ENCODE results near the gene DCLRE1A.

DCLRE1A gene

DNA sequence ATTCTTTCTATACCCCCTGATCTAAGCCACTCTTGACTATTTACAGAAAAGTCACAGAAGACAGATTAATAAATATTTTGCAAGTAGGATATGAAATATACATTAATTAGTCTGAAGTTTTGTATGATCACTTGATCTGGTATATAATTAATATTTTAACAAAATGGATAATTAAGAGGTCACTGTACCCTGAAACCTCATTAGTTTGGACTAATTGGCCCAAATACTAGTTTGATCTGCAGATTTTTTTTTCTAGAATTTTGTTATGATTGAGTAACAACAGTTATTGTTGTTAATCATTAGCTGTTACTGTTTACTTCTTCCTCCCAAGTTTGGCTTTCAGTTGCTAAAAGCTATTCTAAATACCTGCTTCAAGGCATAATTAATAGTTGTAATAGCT, 3.3 kb upstream of the DCLRE1A start:
- TF ChIP-seq, protein P1, sequence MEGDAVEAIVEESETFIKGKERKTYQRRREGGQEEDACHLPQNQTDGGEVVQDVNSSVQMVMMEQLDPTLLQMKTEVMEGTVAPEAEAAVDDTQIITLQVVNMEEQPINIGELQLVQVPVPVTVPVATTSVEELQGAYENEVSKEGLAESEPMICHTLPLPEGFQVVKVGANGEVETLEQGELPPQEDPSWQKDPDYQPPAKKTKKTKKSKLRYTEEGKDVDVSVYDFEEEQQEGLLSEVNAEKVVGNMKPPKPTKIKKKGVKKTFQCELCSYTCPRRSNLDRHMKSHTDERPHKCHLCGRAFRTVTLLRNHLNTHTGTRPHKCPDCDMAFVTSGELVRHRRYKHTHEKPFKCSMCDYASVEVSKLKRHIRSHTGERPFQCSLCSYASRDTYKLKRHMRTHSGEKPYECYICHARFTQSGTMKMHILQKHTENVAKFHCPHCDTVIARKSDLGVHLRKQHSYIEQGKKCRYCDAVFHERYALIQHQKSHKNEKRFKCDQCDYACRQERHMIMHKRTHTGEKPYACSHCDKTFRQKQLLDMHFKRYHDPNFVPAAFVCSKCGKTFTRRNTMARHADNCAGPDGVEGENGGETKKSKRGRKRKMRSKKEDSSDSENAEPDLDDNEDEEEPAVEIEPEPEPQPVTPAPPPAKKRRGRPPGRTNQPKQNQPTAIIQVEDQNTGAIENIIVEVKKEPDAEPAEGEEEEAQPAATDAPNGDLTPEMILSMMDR (IDR thresholded peaks at IDR 0.05) = no peak

DNA sequence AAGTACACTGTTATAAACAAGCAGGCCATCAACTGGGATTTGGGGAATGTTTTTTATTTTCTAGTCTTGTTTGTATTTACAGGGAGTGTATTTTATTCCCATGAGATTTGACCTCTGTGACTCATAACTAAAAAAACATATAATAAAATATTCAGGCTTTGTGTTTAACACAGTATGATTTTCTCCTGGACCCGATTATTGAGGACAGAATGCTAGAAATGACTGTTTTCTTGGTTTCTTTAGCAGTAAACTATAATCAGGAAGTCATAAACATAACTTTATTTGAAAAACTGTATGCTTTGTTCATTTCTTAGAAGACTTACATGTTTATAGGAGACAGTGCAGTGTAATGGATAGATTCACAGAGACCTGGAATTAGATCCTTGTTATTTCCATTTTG, 2.7 kb upstream of the DCLRE1A start:
- Histone ChIP-seq H3K27me3 (no peaks in the 10 kb centered on the region), H3K4me3 (ENCODE audit: low read depth in 1 of 2, low read length in 1 of 2) (no peak overlapping the region), H3K36me3 (no peaks in the 10 kb centered on the region), H3K9me3 (no peaks in the 10 kb centered on the region), H3K4me1 (ENCODE audit: control insufficient read depth in 1 of 2, insufficient read depth in 1 of 2, low read depth in 1 of 2, low read length in 1 of 2) (peaks cover 22 to 32% of the 10 kb centered on the region in 2 experiments), H3K27ac (no peak overlapping the region)
- TF ChIP-seq, protein P1 (IDR thresholded peaks at IDR 0.05) = no peak

More for the DNA sequence above, 3.3 kb upstream of the DCLRE1A start:
- Histone ChIP-seq H3K4me1 (ENCODE audit: control insufficient read depth in 1 of 2, insufficient read depth in 1 of 2, low read depth in 1 of 2, low read length in 1 of 2) (peaks cover 22 to 31% of the 10 kb centered on the region in 2 experiments), H3K27ac (no peak overlapping the region), H3K4me3 (ENCODE audit: low read depth in 1 of 2, low read length in 1 of 2) (no peak overlapping the region), H3K36me3 (no peaks in the 10 kb centered on the region), H3K27me3 (no peaks in the 10 kb centered on the region), H3K9me3 (no peaks in the 10 kb centered on the region)

DNA sequence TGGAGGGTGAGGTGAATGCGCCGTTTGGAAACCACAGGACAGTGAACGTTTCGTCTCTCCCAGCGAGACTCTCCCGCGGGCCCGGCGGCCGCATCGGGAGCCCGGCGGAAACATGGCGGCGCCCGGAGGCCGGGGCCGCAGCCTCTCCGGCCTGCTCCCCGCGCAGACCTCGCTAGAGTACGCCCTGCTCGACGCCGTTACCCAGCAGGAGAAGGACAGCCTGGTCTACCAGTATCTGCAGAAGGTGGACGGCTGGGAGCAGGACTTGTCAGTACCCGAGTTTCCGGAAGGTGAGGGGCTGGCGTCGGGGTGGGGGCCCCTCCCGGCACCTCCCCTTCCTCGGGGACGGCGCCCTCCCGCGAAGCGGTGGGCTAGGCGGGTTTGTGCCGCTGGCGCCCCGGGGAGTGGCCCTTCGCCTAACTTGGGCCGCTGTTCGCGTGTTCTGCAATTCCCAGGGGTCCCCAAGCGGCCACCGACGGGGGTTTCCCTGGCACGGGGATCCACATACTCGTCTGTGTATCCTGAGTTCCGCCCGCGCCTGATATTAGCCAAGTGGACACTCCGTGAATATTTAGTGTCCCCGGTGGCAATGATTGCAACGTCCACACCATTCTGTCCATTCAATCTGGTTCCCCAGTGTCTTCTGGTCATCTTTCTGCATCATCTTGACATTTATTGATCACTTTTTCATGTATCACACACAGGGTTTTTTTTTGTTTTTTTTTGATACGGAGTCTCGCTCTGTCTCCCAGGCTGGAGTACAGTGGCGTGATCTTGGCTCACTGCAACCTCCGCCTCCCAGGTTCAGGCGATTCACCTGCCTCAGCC, 1.1 kb upstream of the DCLRE1A start:
- Histone ChIP-seq H3K36me3 (no peaks in the 10 kb centered on the region), H3K27ac (peak overlapping the region; percentile 79), H3K27me3 (no peaks in the 10 kb centered on the region), H3K4me3 (ENCODE audit: low read depth in 1 of 2, low read length in 1 of 2) (peak overlapping the region; percentile 79 to 97), H3K9me3 (no peaks in the 10 kb centered on the region), H3K4me1 (ENCODE audit: control insufficient read depth in 1 of 2, insufficient read depth in 1 of 2, low read depth in 1 of 2, low read length in 1 of 2) (peaks cover 22 to 33% of the 10 kb centered on the region in 2 experiments)
- TF ChIP-seq, protein P1 (IDR thresholded peaks at IDR 0.05) = no peak

DNA sequence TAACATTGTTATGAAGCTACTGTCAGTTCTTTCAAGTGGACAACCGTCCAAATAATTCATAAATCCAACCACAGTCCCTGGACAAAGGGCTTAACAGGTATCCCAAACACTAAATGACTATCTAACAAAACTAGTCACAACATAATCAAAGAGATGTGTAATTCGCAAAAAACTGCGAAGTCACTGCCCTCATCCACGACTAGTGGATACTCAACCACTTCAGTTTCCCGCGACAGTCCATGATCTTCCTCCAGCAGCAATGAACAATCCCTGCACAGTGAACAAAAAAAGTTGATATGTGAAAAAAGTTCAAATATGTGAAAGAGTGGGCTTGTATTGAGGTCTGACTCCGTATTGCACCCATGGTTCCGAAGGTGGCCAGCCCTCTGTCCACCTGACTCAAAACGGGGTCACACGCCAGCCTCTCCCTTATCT, 287 bp downstream of the DCLRE1A start:
- Histone ChIP-seq H3K27me3 (no peaks in the 10 kb centered on the region), H3K36me3 (no peaks in the 10 kb centered on the region), H3K4me3 (ENCODE audit: low read depth in 1 of 2, low read length in 1 of 2) (peak overlapping the region; percentile 79 to 97), H3K4me1 (ENCODE audit: control insufficient read depth in 1 of 2, insufficient read depth in 1 of 2, low read depth in 1 of 2, low read length in 1 of 2) (peaks cover 22 to 30% of the 10 kb centered on the region in 2 experiments), H3K27ac (peak overlapping the region; percentile 79), H3K9me3 (no peaks in the 10 kb centered on the region)
- TF ChIP-seq, protein P1 (IDR thresholded peaks at IDR 0.05) = no peak

DNA sequence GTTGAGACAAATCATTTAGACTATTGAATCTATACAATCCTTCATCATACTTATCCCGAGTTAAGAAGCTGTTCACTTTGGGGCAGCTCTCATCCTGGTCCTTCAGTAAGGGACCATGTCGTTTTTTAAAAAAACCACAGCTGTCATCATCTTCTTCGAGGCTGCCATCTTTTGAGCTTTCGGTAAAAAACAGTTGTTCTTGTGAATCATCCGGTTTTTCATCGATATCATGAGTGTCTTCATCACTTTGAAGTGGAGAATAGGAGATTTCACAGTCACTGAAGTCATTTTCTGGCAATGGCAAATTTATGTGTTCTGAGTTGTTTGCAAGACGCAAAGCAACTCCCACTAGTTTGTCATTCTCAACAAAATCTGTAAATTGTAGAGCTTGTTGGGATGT, 3.9 kb downstream of the DCLRE1A start:
- no peak overlapping the region for H3K27ac ChIP-seq
- TF ChIP-seq, protein P1 (IDR thresholded peaks at IDR 0.05) = no peak
- no peaks in the 10 kb centered on the region for H3K27me3 ChIP-seq
- H3K4me1 ChIP-seq (ENCODE audit: control insufficient read depth in 1 of 2, insufficient read depth in 1 of 2, low read depth in 1 of 2, low read length in 1 of 2) = peaks cover 21 to 22% of the 10 kb centered on the region in 2 experiments
- no peak overlapping the region for H3K4me3 ChIP-seq (ENCODE audit: low read depth in 1 of 2, low read length in 1 of 2)
- H3K9me3 ChIP-seq = no peaks in the 10 kb centered on the region
- H3K36me3 ChIP-seq = no peaks in the 10 kb centered on the region

Data from neutrophil (primary cell).